Lung (tissue), 12 donors: ENCODE results near the gene MYBPC2. TPM values are rescaled to one million over a fixed set of nuclear protein-coding genes. Genes with fewer than 3 reads are reported as not detected.

Source experiments
- ATAC-seq: fragments of 200-7000 bp; cut with Tn5 transposase; one replicate; pipeline ENCODE4 v1.9.1; 2020; ENCODE audit warnings: moderate number of reproducible peaks; ENCODE audit not compliant: insufficient read depth, low FRiP score
- DNase-seq, 3 donors: peaks; one replicate each; pipeline ENCODE4 v3.0.0-alpha.2; 2013 to 2017
- H3K27ac ChIP-seq, 2 donors: one replicate each; pipeline ENCODE4 v1.5.1; 2013; ENCODE audit warnings: mild to moderate bottlenecking in 2 of 2, moderate library complexity in 2 of 2, control low read depth in 1 of 2, inconsistent platforms in 1 of 2, low read depth in 1 of 2, low read length in 1 of 2
- H3K27me3 ChIP-seq, 3 donors: one replicate each; pipeline ENCODE4 v1.5.1; 2013; ENCODE audit warnings: low read length in 2 of 3; ENCODE audit not compliant: control insufficient read depth in 3 of 3, insufficient read depth in 3 of 3
- H3K36me3 ChIP-seq, 4 donors: one replicate each; pipeline ENCODE4 v1.5.1; 2013; ENCODE audit warnings: low read length in 4 of 4, mild to moderate bottlenecking in 1 of 4, moderate library complexity in 1 of 4; ENCODE audit not compliant: control insufficient read depth in 4 of 4, insufficient read depth in 4 of 4
- H3K4me1 ChIP-seq, 5 donors: one replicate each; pipeline ENCODE4 v1.5.1; 2013; ENCODE audit warnings: low read length in 5 of 5, mild to moderate bottlenecking in 2 of 5, moderate library complexity in 1 of 5; ENCODE audit not compliant: control insufficient read depth in 5 of 5, insufficient read depth in 5 of 5
- H3K4me3 ChIP-seq: one replicate; pipeline ENCODE4 v1.5.1; 2013; ENCODE audit warnings: mild to moderate bottlenecking, control low read depth, moderate library complexity
- H3K9ac ChIP-seq, 2 donors: one replicate each; pipeline ENCODE4 v1.5.1; 2013; ENCODE audit warnings: low read length in 2 of 2, control low read depth in 1 of 2; ENCODE audit not compliant: insufficient read depth in 1 of 2
- H3K9me3 ChIP-seq, 4 donors: one replicate each; pipeline ENCODE4 v1.5.1; 2013; ENCODE audit warnings: low read length in 3 of 4, mild to moderate bottlenecking in 1 of 4, moderate library complexity in 1 of 4; ENCODE audit not compliant: control insufficient read depth in 4 of 4, insufficient read depth in 3 of 4
- CTCF ChIP-seq: IDR thresholded peaks from 2 replicates; pipeline ENCODE4 v1.5.1; 2012; ENCODE audit warnings: mild to moderate bottlenecking; ENCODE audit errors: control extremely low read depth, extremely low read depth
- WGBS, 2 donors: extraction: QIAGEN DNeasy Blood & Tissue Kit; methylation state at CpG; one replicate each; pipeline ENCODE4 v1.1.7; 2013; 5-methylcytosine and 5-hydroxymethylcytosine counted together
- polyA plus RNA-seq, 2 donors: library from polyadenylated mRNA; stranded (reverse); fragments of 200-250 nt; gene quantifications; one replicate each; pipeline ENCODE4 v1.2.1, GENCODE V29; 2013
- total RNA-seq, 2 donors: library from RNA; depleted of rRNA in 1 of 2; stranded (reverse); fragments of >200 nt in 1 of 2; gene quantifications; one replicate each; pipeline ENCODE4 v1.2.1, GENCODE V29; 2014 to 2021
- donor health status: control.
- donor health status: control.
- donor health status: Bipolar disorder and iron deficiency.
- donor health status: healthy.
- donor health status: DM: yes; HTN: yes; CAD: no.

Gene MYBPC2
- total and polyA plus RNA-seq, 4 donors = 0.04 to 0.91 (median 0.38) TPM

GRCh38 chr19:50459638-50460037, 26.9 kb downstream of the MYBPC2 start:
- peaks cover 0 to 17% (median 0%) of the 10 kb centered on the region in 3 donors for H3K27me3 ChIP-seq

DNA sequence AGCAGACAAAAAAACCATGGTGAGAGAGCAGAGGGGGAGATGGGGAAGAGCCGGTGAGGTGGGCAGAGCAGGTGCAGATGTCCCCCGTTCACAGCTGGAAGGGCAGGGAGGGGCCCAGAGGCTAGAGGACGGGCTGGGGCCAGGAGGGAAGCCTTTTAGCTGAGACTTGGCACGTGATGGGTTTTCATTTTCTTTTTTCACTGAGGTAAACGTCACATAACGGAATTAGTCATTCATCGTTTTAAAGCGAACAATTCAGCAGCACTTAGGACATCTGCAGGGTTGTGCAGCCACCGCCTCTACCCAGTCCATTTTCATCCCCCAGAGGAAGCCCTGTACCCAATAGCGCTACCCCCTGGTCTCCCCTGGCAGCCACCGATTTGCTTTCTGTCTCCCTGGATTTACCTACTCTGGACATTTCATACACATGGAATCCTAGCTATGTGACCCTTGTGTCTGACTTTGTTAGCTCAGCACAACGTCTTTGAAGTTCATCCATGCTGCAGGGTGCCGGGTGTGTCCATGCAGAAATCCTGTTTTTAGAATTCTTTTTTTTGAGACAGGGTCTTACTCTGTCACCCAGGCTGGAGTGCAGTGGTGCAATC, 27.6 kb downstream of the MYBPC2 start:
- Histone ChIP-seq H3K4me1 (peaks cover 0 to 3% (median 0%) of the 10 kb centered on the region in 5 donors), H3K27me3 (peaks cover 0 to 17% (median 0%) of the 10 kb centered on the region in 3 donors), H3K9ac (no peak overlapping the region), H3K4me3 (no peak overlapping the region), H3K27ac (no peak overlapping the region), H3K36me3 (no peaks in the 10 kb centered on the region), H3K9me3 (no peaks in the 10 kb centered on the region)
- WGBS, 2 donors = 35 to 37% methylated on average over 13 of the region's 13 CpGs
- DNase-seq = no peak
- ATAC-seq = no peak
- TF ChIP-seq CTCF = no peak

More at GRCh38 chr19:50459638-50460037, 26.9 kb downstream of the MYBPC2 start:
- DNase-seq = no peak
- Histone ChIP-seq H3K9ac (no peak overlapping the region), H3K27ac (no peak overlapping the region), H3K4me3 (no peak overlapping the region), H3K9me3 (no peaks in the 10 kb centered on the region), H3K36me3 (no peaks in the 10 kb centered on the region), H3K4me1 (peaks cover 0 to 3% (median 0%) of the 10 kb centered on the region in 5 donors)
- no peak for ATAC-seq
- TF ChIP-seq CTCF = no peak
- 45 to 76% methylated on average over 1 of the region's 1 CpG for WGBS, 2 donors

- TF ChIP-seq CTCF = peak; percentile 81
- Histone ChIP-seq H3K9me3 (no peaks in the 10 kb centered on the region), H3K9ac (no peak overlapping the region), H3K4me1 (peaks cover 0 to 3% (median 0%) of the 10 kb centered on the region in 5 donors), H3K36me3 (no peaks in the 10 kb centered on the region), H3K27ac (no peak overlapping the region), H3K27me3 (peaks cover 0 to 17% (median 0%) of the 10 kb centered on the region in 3 donors), H3K4me3 (no peak overlapping the region)
- ATAC-seq (peak; percentile 79), DNase-seq (peak; percentile 66 to 72 (median 67))
- WGBS, 2 donors = 33 to 37% methylated on average over 28 of the region's 28 CpGs
These were observed 28.6 kb downstream of the MYBPC2 start for GRCh38 chr19:50461066-50461875.
